ENCODE measurements around the gene MZF1. TPM values are rescaled to one million over a fixed set of nuclear protein-coding genes. Genes with fewer than 3 reads are reported as not detected.
A peak's percentile ranks its signal among the peaks of the same experiment; 100 is the strongest.

Gene MZF1
- total and polyA plus RNA-seq, 9 donors: 8.1 to 21.4 (median 16.2) TPM

- H3K4me3 ChIP-seq (ENCODE audit: low read length): no peak overlapping the region
- WGBS (ENCODE audit: insufficient coverage): 89% methylated on average over 18 of the region's 25 CpGs
- DNase-seq: no peak
- no peaks in the 10 kb centered on the region for H3K9me3 ChIP-seq (replicated peaks; ENCODE audit: control insufficient read depth, low read depth, low read length)
- H3K27ac ChIP-seq (ENCODE audit: low read length): no peak overlapping the region
- H3K4me1 ChIP-seq (ENCODE audit: control insufficient read depth, insufficient read depth, low read length): peaks cover 25% of the 10 kb centered on the region
- H3K36me3 ChIP-seq (ENCODE audit: control insufficient read depth, insufficient read depth, low read length): peaks cover 41% of the 10 kb centered on the region
- no peaks in the 10 kb centered on the region for H3K27me3 ChIP-seq (ENCODE audit: control insufficient read depth, insufficient read depth, low read length)
These were observed 2.2 kb downstream of the MZF1 start for GRCh38 chr19:58570770-58571574.

GRCh38 chr19:58569943-58570670 is 3.0 kb downstream of the MZF1 start:
- Histone ChIP-seq H3K27me3 (ENCODE audit: control insufficient read depth, insufficient read depth, low read length) (no peaks in the 10 kb centered on the region), H3K36me3 (ENCODE audit: control insufficient read depth, insufficient read depth, low read length) (peaks cover 41% of the 10 kb centered on the region), H3K9me3 (replicated peaks; ENCODE audit: control insufficient read depth, low read depth, low read length) (no peaks in the 10 kb centered on the region), H3K27ac (ENCODE audit: low read length) (no peak overlapping the region), H3K4me1 (ENCODE audit: control insufficient read depth, insufficient read depth, low read length) (peaks cover 23% of the 10 kb centered on the region), H3K4me3 (ENCODE audit: low read length) (no peak overlapping the region)
- no peak for DNase-seq
- WGBS (ENCODE audit: insufficient coverage): 86% methylated on average over 1 of the region's 8 CpGs

- Histone ChIP-seq H3K27ac (ENCODE audit: low read length) (no peak overlapping the region), H3K4me3 (ENCODE audit: low read length) (no peak overlapping the region), H3K36me3 (ENCODE audit: control insufficient read depth, insufficient read depth, low read length) (peaks cover 41% of the 10 kb centered on the region), H3K4me1 (ENCODE audit: control insufficient read depth, insufficient read depth, low read length) (peaks cover 19% of the 10 kb centered on the region), H3K9me3 (replicated peaks; ENCODE audit: control insufficient read depth, low read depth, low read length) (no peaks in the 10 kb centered on the region), H3K27me3 (ENCODE audit: control insufficient read depth, insufficient read depth, low read length) (no peaks in the 10 kb centered on the region)
- WGBS (ENCODE audit: insufficient coverage): 100% methylated on average over 2 of the region's 6 CpGs
- no peak for DNase-seq
These were observed 3.8 kb downstream of the MZF1 start for GRCh38 chr19:58569191-58569942.

- Histone ChIP-seq H3K4me1 (ENCODE audit: control insufficient read depth, insufficient read depth, low read length) (peaks cover 12% of the 10 kb centered on the region), H3K9me3 (replicated peaks; ENCODE audit: control insufficient read depth, low read depth, low read length) (no peaks in the 10 kb centered on the region), H3K27ac (ENCODE audit: low read length) (no peak overlapping the region), H3K27me3 (ENCODE audit: control insufficient read depth, insufficient read depth, low read length) (peaks cover 4% of the 10 kb centered on the region), H3K4me3 (ENCODE audit: low read length) (no peak overlapping the region), H3K36me3 (ENCODE audit: control insufficient read depth, insufficient read depth, low read length) (peaks cover 41% of the 10 kb centered on the region)
- no peak for DNase-seq
- WGBS (ENCODE audit: insufficient coverage): 94% methylated on average over 2 of the region's 4 CpGs
These were observed 4.5 kb downstream of the MZF1 start for GRCh38 chr19:58568453-58569130.

GRCh38 chr19:58566989-58567388 is 6.1 kb downstream of the MZF1 start:
- Histone ChIP-seq H3K9me3 (replicated peaks; ENCODE audit: control insufficient read depth, low read depth, low read length) (no peaks in the 10 kb centered on the region), H3K4me3 (ENCODE audit: low read length) (no peak overlapping the region), H3K36me3 (ENCODE audit: control insufficient read depth, insufficient read depth, low read length) (peaks cover 41% of the 10 kb centered on the region), H3K4me1 (ENCODE audit: control insufficient read depth, insufficient read depth, low read length) (peaks cover 19% of the 10 kb centered on the region), H3K27ac (ENCODE audit: low read length) (no peak overlapping the region), H3K27me3 (ENCODE audit: control insufficient read depth, insufficient read depth, low read length) (peaks cover 18% of the 10 kb centered on the region)
- WGBS (ENCODE audit: insufficient coverage): 94% methylated on average over 4 of the region's 5 CpGs
- DNase-seq: no peak

- no peak overlapping the region for H3K4me3 ChIP-seq (ENCODE audit: low read length)
- no peak for DNase-seq
- WGBS (ENCODE audit: insufficient coverage): 59% methylated on average over 5 of the region's 6 CpGs
These were observed 9.3 kb downstream of the MZF1 start for GRCh38 chr19:58563823-58564222.

GRCh38 chr19:58563034-58563573 is 10.0 kb downstream of the MZF1 start:
- whole genome bisulfite sequencing (ENCODE audit: insufficient coverage): 5% methylated on average over 40 of the region's 40 CpGs
- H3K27ac ChIP-seq (ENCODE audit: low read length): no peak overlapping the region

More at GRCh38 chr19:58563823-58564222, 9.3 kb downstream of the MZF1 start:
- peaks cover 29% of the 10 kb centered on the region for H3K4me1 ChIP-seq (ENCODE audit: control insufficient read depth, insufficient read depth, low read length)
- H3K27me3 ChIP-seq (ENCODE audit: control insufficient read depth, insufficient read depth, low read length): peaks cover 29% of the 10 kb centered on the region
- peaks cover 12% of the 10 kb centered on the region for H3K36me3 ChIP-seq (ENCODE audit: control insufficient read depth, insufficient read depth, low read length)
- no peak overlapping the region for H3K27ac ChIP-seq (ENCODE audit: low read length)
- H3K9me3 ChIP-seq (replicated peaks; ENCODE audit: control insufficient read depth, low read depth, low read length): no peaks in the 10 kb centered on the region

GRCh38 chr19:58562122-58563033 is 10.8 kb downstream of the MZF1 start:
- H3K4me1 ChIP-seq (ENCODE audit: control insufficient read depth, insufficient read depth, low read length): peaks cover 35% of the 10 kb centered on the region
- DNase-seq: peak; percentile 57
- no peaks in the 10 kb centered on the region for H3K9me3 ChIP-seq (replicated peaks; ENCODE audit: control insufficient read depth, low read depth, low read length)
- 8% methylated on average over 107 of the region's 107 CpGs for WGBS (ENCODE audit: insufficient coverage)
- peaks cover 29% of the 10 kb centered on the region for H3K27me3 ChIP-seq (ENCODE audit: control insufficient read depth, insufficient read depth, low read length)
- peak overlapping the region; percentile 30 for H3K4me3 ChIP-seq (ENCODE audit: low read length)
- peak overlapping the region; percentile 29 for H3K27ac ChIP-seq (ENCODE audit: low read length)
- H3K36me3 ChIP-seq (ENCODE audit: control insufficient read depth, insufficient read depth, low read length): peaks cover 6% of the 10 kb centered on the region

More at GRCh38 chr19:58563034-58563573, 10.0 kb downstream of the MZF1 start:
- Histone ChIP-seq H3K9me3 (replicated peaks; ENCODE audit: control insufficient read depth, low read depth, low read length) (no peaks in the 10 kb centered on the region), H3K27me3 (ENCODE audit: control insufficient read depth, insufficient read depth, low read length) (peaks cover 29% of the 10 kb centered on the region), H3K4me3 (ENCODE audit: low read length) (peak overlapping the region; percentile 22), H3K36me3 (ENCODE audit: control insufficient read depth, insufficient read depth, low read length) (peaks cover 8% of the 10 kb centered on the region), H3K4me1 (ENCODE audit: control insufficient read depth, insufficient read depth, low read length) (peaks cover 29% of the 10 kb centered on the region)
- peak; percentile 42 for DNase-seq

Measured in muscle of leg (tissue), 11 donors.